GM21367 (cell line): Measurements from ENCODE around the gene DPM3.
"Not testable (repeated sequence)": the region's sequence is repeated elsewhere in the genome, so short reads cannot be mapped to it uniquely, and the experiment has no call there.

Experiments used
- ATAC-seq: cut with Tn5 transposase; IDR thresholded peaks from one replicate; pipeline ENCODE4 v1.9.1; 2021; ENCODE audit not compliant: unreplicated experiment

The DPM3 gene

GRCh38 chr1:155162631-155163030 lies 22.3 kb upstream of the DPM3 start:
- ATAC-seq = not testable (repeated sequence)

GRCh38 chr1:155160128-155160527 lies 19.8 kb upstream of the DPM3 start:
- no peak for ATAC-seq

- ATAC-seq = no peak
Measured at GRCh38 chr1:155158991-155159390, 18.7 kb upstream of the DPM3 start.

- ATAC-seq = not testable (repeated sequence)
Measured at GRCh38 chr1:155155996-155156643, 15.8 kb upstream of the DPM3 start.

- no peak for ATAC-seq
Measured at GRCh38 chr1:155145491-155145890, 5.2 kb upstream of the DPM3 start.

GRCh38 chr1:155141749-155142148 lies 1.4 kb upstream of the DPM3 start:
- ATAC-seq = no peak

- ATAC-seq = no peak
Measured at GRCh38 chr1:155140630-155140953, 261 bp upstream of the DPM3 start.

GRCh38 chr1:155137154-155137949 lies 3.0 kb downstream of the DPM3 start:
- ATAC-seq = no peak

- no peak for ATAC-seq
Measured at GRCh38 chr1:155136748-155137147, 3.6 kb downstream of the DPM3 start.

- ATAC-seq = peak; percentile 60
Measured at GRCh38 chr1:155135415-155136028, 4.8 kb downstream of the DPM3 start, which contains the start of gene SLC50A1. SLC50A1 (plus strand) TSS chr1:155135852; CDS start chr1:155135912, 60 bp downstream.

- ATAC-seq = no peak
Measured at GRCh38 chr1:155134880-155135414, 5.4 kb downstream of the DPM3 start.

- no peak for ATAC-seq
Measured at GRCh38 chr1:155134322-155134721, 6.0 kb downstream of the DPM3 start.

- no peak for ATAC-seq
Measured at GRCh38 chr1:155133799-155134281, 6.5 kb downstream of the DPM3 start.

GRCh38 chr1:155131856-155132255 lies 8.5 kb downstream of the DPM3 start:
- ATAC-seq = no peak

GRCh38 chr1:155131285-155131684 lies 9.0 kb downstream of the DPM3 start:
- ATAC-seq = no peak

- no peak for ATAC-seq
Measured at GRCh38 chr1:155130272-155131006, 9.9 kb downstream of the DPM3 start.

GRCh38 chr1:155128755-155129473 lies 11.4 kb downstream of the DPM3 start:
- ATAC-seq = no peak

- ATAC-seq = no peak
Measured at GRCh38 chr1:155127967-155128754, 12.2 kb downstream of the DPM3 start.

GRCh38 chr1:155127105-155127966 lies 13.0 kb downstream of the DPM3 start, which contains the start of gene EFNA1:
EFNA1 (plus strand) TSS chr1:155127876; CDS start chr1:155127978, 102 bp downstream.
- no peak for ATAC-seq
